ENCODE data around the gene HACD2. TPM values are rescaled to one million over a fixed set of nuclear protein-coding genes. Genes with fewer than 3 reads are reported as not detected.

Gene HACD2
- polyA plus RNA-seq (ENCODE audit: insufficient read length), result 12.2 TPM

GRCh38 chr3:123584988-123585937 is at the start of gene HACD2:
TSS of gene HACD2 (minus strand) at chr3:123585053. CDS start at chr3:123585027, 26 bp downstream.
- peak; percentile 95 for DNase-seq (ENCODE audit: low read depth)

- DNase-seq (ENCODE audit: low read depth), result no peak
These were observed 49.5 kb upstream of the HACD2 start for GRCh38 chr3:123634149-123635051.

GRCh38 chr3:123633530-123633929 is 48.7 kb upstream of the HACD2 start:
- no peak for DNase-seq (ENCODE audit: low read depth)

- DNase-seq (ENCODE audit: low read depth), result no peak
These were observed 47.4 kb upstream of the HACD2 start for GRCh38 chr3:123632161-123632655.

GRCh38 chr3:123629747-123630047 is 44.8 kb upstream of the HACD2 start:
- no peak for DNase-seq (ENCODE audit: low read depth)

GRCh38 chr3:123628996-123629746 is 44.3 kb upstream of the HACD2 start:
- no peak for DNase-seq (ENCODE audit: low read depth)

GRCh38 chr3:123627673-123628670 is 43.1 kb upstream of the HACD2 start:
- no peak for DNase-seq (ENCODE audit: low read depth)

DNA sequence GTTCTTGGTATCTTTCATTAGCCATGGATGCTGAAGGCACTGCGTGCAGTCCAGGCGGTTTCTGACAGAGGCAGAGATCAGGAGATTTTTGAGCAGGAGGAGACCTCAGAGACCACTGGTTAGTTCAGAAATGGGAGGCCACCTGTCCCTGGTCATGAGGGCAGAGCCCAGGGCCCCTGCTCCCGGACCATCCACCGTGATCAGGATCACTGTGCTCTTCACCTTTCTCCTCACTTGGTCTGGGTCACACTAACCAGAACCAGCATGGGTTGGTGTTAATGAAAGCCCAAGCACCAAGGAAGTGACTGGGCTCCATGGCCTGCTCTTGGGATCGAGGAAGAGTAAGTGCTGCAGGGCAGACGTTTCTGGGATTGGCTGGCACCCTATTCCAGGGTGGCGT is 42.0 kb upstream of the HACD2 start:
- DNase-seq (ENCODE audit: low read depth), result no peak

GRCh38 chr3:123624302-123624701 is 39.4 kb upstream of the HACD2 start:
- no peak for DNase-seq (ENCODE audit: low read depth)

GRCh38 chr3:123623346-123623880 is 38.6 kb upstream of the HACD2 start:
- no peak for DNase-seq (ENCODE audit: low read depth)

GRCh38 chr3:123622766-123623165 is 37.9 kb upstream of the HACD2 start:
- no peak for DNase-seq (ENCODE audit: low read depth)

GRCh38 chr3:123621850-123622189 is 37.0 kb upstream of the HACD2 start:
- DNase-seq (ENCODE audit: low read depth), result no peak

DNA sequence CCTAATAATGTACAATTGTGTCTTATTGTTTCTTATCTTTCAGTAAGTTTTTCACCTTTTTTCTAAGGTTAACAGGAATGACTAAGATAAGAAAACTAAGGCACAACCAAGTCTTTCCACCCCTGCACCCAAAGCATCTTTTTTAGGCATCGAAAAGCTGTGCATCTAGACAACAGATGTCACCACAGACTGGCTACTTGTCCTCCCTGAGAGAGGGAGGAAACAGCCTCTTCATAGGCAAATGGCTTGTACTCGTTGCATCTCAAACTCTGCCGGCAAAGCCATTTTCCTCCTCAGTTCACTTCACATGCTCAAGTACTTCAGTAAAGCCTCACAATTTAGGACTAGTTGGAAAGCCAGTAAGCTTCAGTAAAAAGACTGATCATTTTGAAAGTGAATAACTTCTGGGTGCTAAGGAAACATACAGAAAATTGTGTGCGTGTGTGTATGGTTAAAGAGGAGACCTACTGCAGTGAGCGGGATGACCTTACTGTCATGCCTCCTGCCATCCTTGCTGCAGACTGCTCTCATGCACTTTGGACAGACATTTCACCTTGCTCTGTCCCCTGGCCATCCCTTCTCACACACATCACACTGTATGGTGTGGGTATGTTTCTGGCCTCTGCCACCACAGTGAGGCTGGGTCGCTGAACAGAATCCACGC is 36.5 kb upstream of the HACD2 start:
- no peak for DNase-seq (ENCODE audit: low read depth)

DNA sequence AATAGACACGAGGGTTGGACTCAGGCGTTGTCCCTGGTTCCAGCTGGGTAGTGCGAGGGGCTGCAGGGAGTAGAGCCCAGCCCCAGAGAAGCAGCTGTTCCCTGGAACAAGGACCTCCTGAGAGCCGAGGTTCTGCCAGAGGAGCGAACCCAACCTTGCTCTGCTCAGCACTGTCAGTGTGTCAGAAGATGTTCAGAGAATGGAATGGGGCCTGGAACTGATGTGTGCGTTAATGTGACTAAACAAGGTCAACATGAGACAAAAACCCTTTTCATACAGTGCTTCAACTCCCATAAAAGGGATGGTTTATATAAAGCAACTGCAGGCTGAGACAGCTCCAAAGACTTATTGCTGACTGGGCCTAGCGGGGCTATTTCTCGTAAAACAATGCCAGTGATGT is 35.5 kb upstream of the HACD2 start:
- DNase-seq (ENCODE audit: low read depth), result no peak

GRCh38 chr3:123618768-123619484 is 34.1 kb upstream of the HACD2 start:
- peak; percentile 52 for DNase-seq (ENCODE audit: low read depth)

- no peak for DNase-seq (ENCODE audit: low read depth)
These were observed 33.3 kb upstream of the HACD2 start for GRCh38 chr3:123618076-123618708.

GRCh38 chr3:123616593-123616992 is 31.7 kb upstream of the HACD2 start:
- no peak for DNase-seq (ENCODE audit: low read depth)

- no peak for DNase-seq (ENCODE audit: low read depth)
These were observed 28.7 kb upstream of the HACD2 start for GRCh38 chr3:123613543-123613942.
